Sigmoid colon (tissue), 7 donors: ENCODE results near the gene EIF2S3. TPM values are rescaled to one million over a fixed set of nuclear protein-coding genes. Genes with fewer than 3 reads are reported as not detected.

ENCODE experiments used
- DNase-seq: peaks from one replicate; pipeline ENCODE4 v3.0.0-alpha.2; 2019
- H3K27ac ChIP-seq, 4 donors: fragments of 200-600 bp; sonication (generic); one replicate each; pipeline ENCODE4 v1.5.1; 2016 to 2019; ENCODE audit warnings: mild to moderate bottlenecking in 1 of 4
- H3K27me3 ChIP-seq, 3 donors: fragments of 200-600 bp; sonication (generic); one replicate each; pipeline ENCODE4 v1.5.1; 2019; ENCODE audit warnings: mild to moderate bottlenecking in 1 of 3
- H3K36me3 ChIP-seq, 4 donors: fragments of 200-600 bp; sonication (generic); one replicate each; pipeline ENCODE4 v1.5.1; 2016 to 2019
- H3K4me1 ChIP-seq, 4 donors: fragments of 200-600 bp; sonication (generic); one replicate each; pipeline ENCODE4 v1.5.1; 2017 to 2019
- H3K4me3 ChIP-seq, 4 donors: fragments of 200-600 bp; sonication (generic); one replicate each; pipeline ENCODE4 v1.5.1; 2017 to 2019; ENCODE audit warnings: mild to moderate bottlenecking in 2 of 4, moderate library complexity in 1 of 4
- H3K9me3 ChIP-seq, 4 donors: fragments of 200-600 bp in 3 of 4; sonication (generic) in 3 of 4; one replicate each; pipeline versions ENCODE4 v1.5.1 to v1.6.1; 2013 to 2019
- CTCF ChIP-seq, 4 experiments: fragments of 450-650 bp in 3 of 4; fragments of 200-600 bp in 1 of 4; IDR thresholded peaks; one replicate each; pipeline ENCODE4 v1.5.1; 2016 to 2019; ENCODE audit warnings: antibody characterized with exemption in 4 of 4, mild to moderate bottlenecking in 3 of 4, moderate library complexity in 2 of 4
- EP300 ChIP-seq, 4 donors: sonication (generic); formaldehyde crosslinking; IDR thresholded peaks; one replicate each; pipeline ENCODE4 v1.6.1; 2017; ENCODE audit warnings: antibody characterized with exemption in 4 of 4
- POLR2A ChIP-seq, 2 donors: fragments of 450-650 bp; IDR thresholded peaks; one replicate each; pipeline ENCODE4 v1.6.1; 2016; ENCODE audit warnings: antibody characterized with exemption in 2 of 2, mild to moderate bottlenecking in 2 of 2, moderate library complexity in 2 of 2
- POLR2AphosphoS5 ChIP-seq, 4 donors: sonication (generic); formaldehyde crosslinking; IDR thresholded peaks; one replicate each; pipeline ENCODE4 v1.6.1; 2017; ENCODE audit warnings: antibody characterized with exemption in 4 of 4
- WGBS, 2 donors: extraction: QIAGEN DNeasy Blood & Tissue Kit; methylation state at CpG; one replicate each; pipeline ENCODE4 v1.1.7; 2013; 5-methylcytosine and 5-hydroxymethylcytosine counted together
- intact Hi-C: fragments of 100-400 bp; cut with DNase I; formaldehyde crosslinking; loops from one replicate; pipeline ENCODE4 v1.15.1; 2023
- polyA plus RNA-seq, 3 donors: library from polyadenylated mRNA; stranded (reverse); fragments of 200-250 nt; gene quantifications; one replicate each; pipeline ENCODE4 v1.2.3, GENCODE V29; 2013
- total RNA-seq, 4 donors: library from RNA; depleted of rRNA; stranded (reverse); fragments of >200 nt; gene quantifications; one replicate each; pipeline ENCODE4 v1.1.0, GENCODE V29; 2016
- donor health status: healthy with polysubstance abuse.
- donor health status: Bipolar disorder and iron deficiency.
- donor health status: healthy.

Gene EIF2S3
- total and polyA plus RNA-seq, 7 donors = 73.5 to 222 (median 134) TPM

GRCh38 chrX:24081661-24082154, 27.0 kb downstream of the EIF2S3 start:
- H3K4me1 ChIP-seq = no peaks in the 10 kb centered on the region
- H3K36me3 ChIP-seq = peaks cover 0 to 9% (median 5%) of the 10 kb centered on the region in 4 donors
- DNase-seq = peak; percentile 77
- H3K27me3 ChIP-seq = no peaks in the 10 kb centered on the region
- intact Hi-C loops = loop anchor here (2.0 to 5.0 kb wide), 2 partner anchors 69 to 161 kb away; no protein-coding TSS in a partner anchor
- WGBS, 2 donors = 3 to 12% methylated on average over 14 of the region's 14 CpGs
- H3K27ac ChIP-seq = no peak overlapping the region
- H3K4me3 ChIP-seq = no peak overlapping the region
- H3K9me3 ChIP-seq = no peaks in the 10 kb centered on the region
- TF ChIP-seq POLR2AphosphoS5 (IDR thresholded peaks at IDR 0.05) (no peak), POLR2A (IDR thresholded peaks at IDR 0.05) (no peak), CTCF (IDR thresholded peaks at IDR 0.05) (peak in 2 of 4 experiments; percentile 9 to 15)

- no peak for TF ChIP-seq CTCF (IDR thresholded peaks at IDR 0.05)
- TF ChIP-seq POLR2AphosphoS5 (IDR thresholded peaks at IDR 0.05) = no peak
- TF ChIP-seq EP300 (IDR thresholded peaks at IDR 0.05) = no peak
- no peak for TF ChIP-seq POLR2A (IDR thresholded peaks at IDR 0.05)
- intact Hi-C loops = loop anchor here (5.0 kb wide), 1 partner anchor 160 kb away; no protein-coding TSS in a partner anchor
These were observed 27.7 kb downstream of the EIF2S3 start for GRCh38 chrX:24082447-24082846.

GRCh38 chrX:24085101-24085500, 30.3 kb downstream of the EIF2S3 start:
- intact Hi-C loops = no loop called here

More at GRCh38 chrX:24082447-24082846, 27.7 kb downstream of the EIF2S3 start:
- no peaks in the 10 kb centered on the region for H3K9me3 ChIP-seq
- DNase-seq = no peak
- WGBS, 2 donors = 81 to 85% methylated on average over 2 of the region's 2 CpGs
- no peaks in the 10 kb centered on the region for H3K4me1 ChIP-seq
- no peak overlapping the region for H3K27ac ChIP-seq
- no peaks in the 10 kb centered on the region for H3K27me3 ChIP-seq
- peaks cover 0 to 3% (median 0%) of the 10 kb centered on the region in 4 donors for H3K36me3 ChIP-seq
- no peak overlapping the region for H3K4me3 ChIP-seq

GRCh38 chrX:24090300-24091200, 35.8 kb downstream of the EIF2S3 start:
- DNase-seq = no peak
- Histone ChIP-seq H3K27ac (peak overlapping the region in 3 of 4 donors; percentile 4 to 28 (median 27)), H3K27me3 (no peaks in the 10 kb centered on the region), H3K36me3 (no peaks in the 10 kb centered on the region), H3K9me3 (no peaks in the 10 kb centered on the region), H3K4me3 (no peak overlapping the region), H3K4me1 (no peaks in the 10 kb centered on the region)
- TF ChIP-seq POLR2AphosphoS5 (IDR thresholded peaks at IDR 0.05) = no peak
- no peak for TF ChIP-seq EP300 (IDR thresholded peaks at IDR 0.05)
- TF ChIP-seq POLR2A (IDR thresholded peaks at IDR 0.05) = no peak
- no peak for TF ChIP-seq CTCF (IDR thresholded peaks at IDR 0.05)
- 71 to 87% methylated on average over 4 of the region's 4 CpGs for WGBS, 2 donors
- intact Hi-C loops = no loop called here

More at GRCh38 chrX:24085101-24085500, 30.3 kb downstream of the EIF2S3 start:
- Histone ChIP-seq H3K27me3 (no peaks in the 10 kb centered on the region), H3K27ac (no peak overlapping the region), H3K36me3 (no peaks in the 10 kb centered on the region), H3K9me3 (no peaks in the 10 kb centered on the region), H3K4me1 (no peaks in the 10 kb centered on the region), H3K4me3 (no peak overlapping the region)
- TF ChIP-seq EP300 (IDR thresholded peaks at IDR 0.05) (no peak), POLR2A (IDR thresholded peaks at IDR 0.05) (no peak), CTCF (IDR thresholded peaks at IDR 0.05) (no peak), POLR2AphosphoS5 (IDR thresholded peaks at IDR 0.05) (no peak)
- WGBS, 2 donors = 86 to 91% methylated on average over 6 of the region's 6 CpGs
- no peak for DNase-seq
